KMS-11 (cell line): Measurements from ENCODE around the gene TSPAN16.

ENCODE experiments used
- H2AFZ ChIP-seq: fragments of 200-600 bp; sonication (generic); 2 replicates; pipeline ENCODE4 v1.6.1; 2016; ENCODE audit warnings: antibody characterized with exemption, mixed run types, low read depth
- H3K27ac ChIP-seq: fragments of 200-600 bp; sonication (generic); 2 replicates; pipeline ENCODE4 v1.6.1; 2016; ENCODE audit warnings: mild to moderate bottlenecking, mixed run types
- H3K27me3 ChIP-seq: fragments of 200-600 bp; sonication (generic); 2 replicates; pipeline ENCODE4 v1.6.1; 2017; ENCODE audit warnings: mild to moderate bottlenecking, low read depth, mixed run types, moderate library complexity; ENCODE audit not compliant: insufficient read depth
- H3K36me3 ChIP-seq: fragments of 200-600 bp; sonication (generic); 2 replicates; pipeline ENCODE4 v1.6.1; 2017; ENCODE audit warnings: mild to moderate bottlenecking, mixed run types; ENCODE audit not compliant: insufficient read depth
- H3K4me1 ChIP-seq: fragments of 200-600 bp; sonication (generic); 2 replicates; pipeline ENCODE4 v1.6.1; 2016; ENCODE audit warnings: mild to moderate bottlenecking, low read depth, mixed run types; ENCODE audit not compliant: poor library complexity, severe bottlenecking
- H3K4me2 ChIP-seq: fragments of 200-600 bp; sonication (generic); 2 replicates; pipeline ENCODE4 v1.7.0; 2016; ENCODE audit warnings: mild to moderate bottlenecking, mixed run types
- H3K4me3 ChIP-seq: fragments of 200-600 bp; sonication (generic); IDR thresholded peaks from 2 replicates; pipeline ENCODE4 v1.6.1; 2017; ENCODE audit warnings: low read depth, low read length, mixed read lengths; ENCODE audit not compliant: insufficient read depth
- H3K79me2 ChIP-seq: fragments of 200-600 bp; sonication (generic); 2 replicates; pipeline ENCODE4 v1.6.1; 2016; ENCODE audit warnings: low read depth, mixed run types; ENCODE audit not compliant: insufficient read depth
- H3K9ac ChIP-seq: fragments of 200-600 bp; sonication (generic); 2 replicates; pipeline ENCODE4 v1.6.1; 2016; ENCODE audit warnings: mild to moderate bottlenecking, mixed run types
- H4K20me1 ChIP-seq: fragments of 200-600 bp; sonication (generic); 2 replicates; pipeline ENCODE4 v1.6.1; 2016; ENCODE audit warnings: mild to moderate bottlenecking, mixed run types; ENCODE audit not compliant: insufficient read depth
- TF ChIP-seq, protein P1 (sequence below): fragments of 200-600 bp; sonication (generic); conservative IDR thresholded peaks from 2 replicates; pipeline ENCODE4 v1.6.1; 2017; ENCODE audit warnings: low read depth, mild to moderate bottlenecking, antibody characterized with exemption, low read length, moderate library complexity, mixed read lengths

Gene TSPAN16, protein sequence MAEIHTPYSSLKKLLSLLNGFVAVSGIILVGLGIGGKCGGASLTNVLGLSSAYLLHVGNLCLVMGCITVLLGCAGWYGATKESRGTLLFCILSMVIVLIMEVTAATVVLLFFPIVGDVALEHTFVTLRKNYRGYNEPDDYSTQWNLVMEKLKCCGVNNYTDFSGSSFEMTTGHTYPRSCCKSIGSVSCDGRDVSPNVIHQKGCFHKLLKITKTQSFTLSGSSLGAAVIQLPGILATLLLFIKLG

DNA sequence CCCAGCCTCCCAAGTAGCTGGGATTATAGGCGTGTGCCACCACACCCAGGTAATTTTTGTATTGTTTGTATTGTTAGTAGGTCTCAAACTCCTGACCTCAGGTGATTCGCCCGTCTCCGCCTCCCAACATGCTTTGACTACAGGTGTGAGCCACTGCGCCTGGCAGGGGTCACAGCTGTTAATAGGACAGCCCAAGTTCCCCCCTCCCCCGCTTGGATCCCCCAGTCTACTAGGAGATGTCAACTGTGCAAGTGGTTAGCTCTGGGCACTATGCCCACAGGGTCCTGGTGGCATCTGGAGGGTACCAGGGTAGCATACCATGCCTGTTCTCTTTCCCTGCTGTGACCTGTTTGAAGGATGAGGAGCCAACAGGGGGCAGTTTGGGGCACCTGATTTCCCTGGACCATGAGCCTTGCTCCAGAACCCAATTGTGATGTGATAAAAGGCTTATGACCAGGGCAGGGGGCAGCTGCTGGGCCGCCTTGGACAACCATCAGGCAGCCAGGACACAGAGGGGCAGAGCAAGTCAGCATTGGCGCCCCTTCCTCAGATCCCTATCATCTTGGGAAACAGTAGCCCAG lies at the start of gene TSPAN16:
Gene TSPAN16, plus strand, starts transcription at position 496 of the 581 bp plus-strand sequence. CDS start 138 bp downstream, outside the sequence.
- Histone ChIP-seq H3K9ac (no peak within 1 kb of the TSS), H3K79me2 (no peaks in the 10 kb centered on the region), H3K4me3 (no peak within 1 kb of the TSS), H4K20me1 (no peaks in the 10 kb centered on the region), H3K4me1 (peaks cover 15% of the 10 kb centered on the region), H3K27me3 (peaks cover 10% of the 10 kb centered on the region; the same call in 1 of the 2 replicates), H2AFZ (no peak within 1 kb of the TSS), H3K36me3 (no peaks in the 10 kb centered on the region), H3K4me2 (no peak within 1 kb of the TSS), H3K27ac (no peak within 1 kb of the TSS)
- TF ChIP-seq, protein P1, sequence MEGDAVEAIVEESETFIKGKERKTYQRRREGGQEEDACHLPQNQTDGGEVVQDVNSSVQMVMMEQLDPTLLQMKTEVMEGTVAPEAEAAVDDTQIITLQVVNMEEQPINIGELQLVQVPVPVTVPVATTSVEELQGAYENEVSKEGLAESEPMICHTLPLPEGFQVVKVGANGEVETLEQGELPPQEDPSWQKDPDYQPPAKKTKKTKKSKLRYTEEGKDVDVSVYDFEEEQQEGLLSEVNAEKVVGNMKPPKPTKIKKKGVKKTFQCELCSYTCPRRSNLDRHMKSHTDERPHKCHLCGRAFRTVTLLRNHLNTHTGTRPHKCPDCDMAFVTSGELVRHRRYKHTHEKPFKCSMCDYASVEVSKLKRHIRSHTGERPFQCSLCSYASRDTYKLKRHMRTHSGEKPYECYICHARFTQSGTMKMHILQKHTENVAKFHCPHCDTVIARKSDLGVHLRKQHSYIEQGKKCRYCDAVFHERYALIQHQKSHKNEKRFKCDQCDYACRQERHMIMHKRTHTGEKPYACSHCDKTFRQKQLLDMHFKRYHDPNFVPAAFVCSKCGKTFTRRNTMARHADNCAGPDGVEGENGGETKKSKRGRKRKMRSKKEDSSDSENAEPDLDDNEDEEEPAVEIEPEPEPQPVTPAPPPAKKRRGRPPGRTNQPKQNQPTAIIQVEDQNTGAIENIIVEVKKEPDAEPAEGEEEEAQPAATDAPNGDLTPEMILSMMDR, result no peak

DNA sequence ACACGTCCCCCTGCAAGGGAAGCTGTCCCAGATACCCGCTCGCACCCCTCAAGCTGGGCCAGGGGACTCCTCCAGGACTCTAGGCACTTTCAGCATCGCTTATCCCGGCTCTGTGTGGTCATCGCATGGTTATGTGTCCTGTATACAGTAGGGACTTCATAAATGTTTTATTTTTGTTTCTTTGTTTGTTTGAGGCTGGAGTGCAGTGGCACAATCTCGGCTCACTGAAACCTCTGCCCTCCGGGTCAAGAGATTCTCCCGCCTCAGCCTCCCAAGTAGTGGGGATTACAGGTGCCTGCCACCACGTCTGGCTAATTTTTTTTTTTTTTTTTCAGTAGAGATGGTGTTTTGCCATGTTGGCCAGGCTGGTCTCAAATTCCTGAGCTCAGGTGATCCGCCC lies 49.0 kb upstream of the TSPAN16 start:
- Histone ChIP-seq H3K9ac (no peak overlapping the region), H3K4me2 (no peak overlapping the region), H4K20me1 (no peaks in the 10 kb centered on the region), H3K27me3 (peaks cover 10% of the 10 kb centered on the region), H2AFZ (no peak overlapping the region), H3K4me3 (no peak overlapping the region), H3K79me2 (no peaks in the 10 kb centered on the region), H3K4me1 (peaks cover 5% of the 10 kb centered on the region), H3K27ac (no peak overlapping the region), H3K36me3 (no peaks in the 10 kb centered on the region)
- TF ChIP-seq, protein P1, result no peak

DNA sequence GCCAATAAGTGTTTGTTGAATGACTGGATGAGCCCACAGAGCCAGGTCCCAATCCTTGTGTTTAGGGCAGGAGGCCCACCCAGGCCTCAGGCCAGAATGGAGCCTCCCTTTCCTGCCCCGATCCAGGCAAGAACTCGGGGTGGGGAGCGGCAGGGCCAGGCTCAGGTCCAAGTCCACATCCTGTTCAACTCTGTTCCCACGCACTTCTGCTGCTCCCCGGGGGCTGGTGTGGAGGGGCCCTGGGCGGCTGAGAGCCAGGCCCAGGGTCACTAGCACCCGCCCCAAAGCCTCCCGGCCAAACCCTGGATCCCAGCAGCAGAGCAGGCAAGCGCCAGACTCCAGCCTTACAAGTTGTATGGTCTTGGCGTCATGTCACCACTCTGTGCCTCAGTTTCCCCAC lies 48.6 kb upstream of the TSPAN16 start:
- H3K27ac ChIP-seq, result no peak overlapping the region
- H4K20me1 ChIP-seq, result no peaks in the 10 kb centered on the region
- H3K9ac ChIP-seq, result no peak overlapping the region
- peaks cover 8% of the 10 kb centered on the region for H3K27me3 ChIP-seq
- peaks cover 5% of the 10 kb centered on the region for H3K4me1 ChIP-seq
- no peak overlapping the region for H3K4me2 ChIP-seq
- no peak overlapping the region for H3K4me3 ChIP-seq
- no peaks in the 10 kb centered on the region for H3K36me3 ChIP-seq
- no peak overlapping the region for H2AFZ ChIP-seq
- TF ChIP-seq, protein P1, result no peak
- no peaks in the 10 kb centered on the region for H3K79me2 ChIP-seq

DNA sequence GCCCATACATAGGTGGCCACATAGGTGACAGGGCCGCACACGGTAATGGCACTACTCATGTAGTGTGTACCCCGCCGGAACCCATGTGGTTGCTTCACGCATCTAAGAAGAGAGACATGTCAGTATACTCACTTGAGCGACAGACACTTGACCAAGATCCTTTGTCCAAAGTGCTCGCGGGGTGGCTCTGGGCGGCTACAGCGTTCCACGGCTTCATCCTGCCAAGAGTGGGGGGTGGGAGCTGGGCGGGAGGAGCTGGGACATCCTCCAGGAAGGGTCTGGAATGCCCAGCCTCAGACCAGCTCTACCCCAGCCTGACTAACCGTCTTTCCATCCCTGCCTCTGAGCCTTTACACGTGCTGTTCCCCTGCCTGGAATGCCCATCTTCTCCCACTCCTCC lies 48.0 kb upstream of the TSPAN16 start:
- H3K27ac ChIP-seq, result no peak overlapping the region

More for the DNA sequence above, 48.0 kb upstream of the TSPAN16 start:
- Histone ChIP-seq H3K79me2 (no peaks in the 10 kb centered on the region), H3K27me3 (peaks cover 5% of the 10 kb centered on the region), H3K9ac (no peak overlapping the region), H3K4me1 (peaks cover 5% of the 10 kb centered on the region), H4K20me1 (no peaks in the 10 kb centered on the region), H3K4me3 (no peak overlapping the region), H3K4me2 (no peak overlapping the region), H2AFZ (no peak overlapping the region), H3K36me3 (no peaks in the 10 kb centered on the region)
- TF ChIP-seq, protein P1, result no peak
